Measurements from ENCODE around the gene KCTD16. TPM values are rescaled to one million over a fixed set of nuclear protein-coding genes. Genes with fewer than 3 reads are reported as not detected.

Gene KCTD16
- total RNA-seq, 1 donor from 2014 or later: 0.44 TPM

GRCh38 chr5:144473650-144474049, 303.0 kb downstream of the KCTD16 start:
- Mint-ChIP-seq H3K4me1 (ENCODE audit: unreplicated experiment) (no peaks in the 10 kb centered on the region), H3K27me3 (ENCODE audit: unreplicated experiment) (no peaks in the 10 kb centered on the region), H3K36me3 (ENCODE audit: low read depth, unreplicated experiment) (no peaks in the 10 kb centered on the region), H3K9me3 (ENCODE audit: unreplicated experiment) (no peaks in the 10 kb centered on the region), H3K4me3 (ENCODE audit: unreplicated experiment) (no peak overlapping the region), H3K27ac (ENCODE audit: unreplicated experiment) (no peak overlapping the region)
- TF ChIP-seq, protein P1, sequence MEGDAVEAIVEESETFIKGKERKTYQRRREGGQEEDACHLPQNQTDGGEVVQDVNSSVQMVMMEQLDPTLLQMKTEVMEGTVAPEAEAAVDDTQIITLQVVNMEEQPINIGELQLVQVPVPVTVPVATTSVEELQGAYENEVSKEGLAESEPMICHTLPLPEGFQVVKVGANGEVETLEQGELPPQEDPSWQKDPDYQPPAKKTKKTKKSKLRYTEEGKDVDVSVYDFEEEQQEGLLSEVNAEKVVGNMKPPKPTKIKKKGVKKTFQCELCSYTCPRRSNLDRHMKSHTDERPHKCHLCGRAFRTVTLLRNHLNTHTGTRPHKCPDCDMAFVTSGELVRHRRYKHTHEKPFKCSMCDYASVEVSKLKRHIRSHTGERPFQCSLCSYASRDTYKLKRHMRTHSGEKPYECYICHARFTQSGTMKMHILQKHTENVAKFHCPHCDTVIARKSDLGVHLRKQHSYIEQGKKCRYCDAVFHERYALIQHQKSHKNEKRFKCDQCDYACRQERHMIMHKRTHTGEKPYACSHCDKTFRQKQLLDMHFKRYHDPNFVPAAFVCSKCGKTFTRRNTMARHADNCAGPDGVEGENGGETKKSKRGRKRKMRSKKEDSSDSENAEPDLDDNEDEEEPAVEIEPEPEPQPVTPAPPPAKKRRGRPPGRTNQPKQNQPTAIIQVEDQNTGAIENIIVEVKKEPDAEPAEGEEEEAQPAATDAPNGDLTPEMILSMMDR (IDR thresholded peaks at IDR 0.05; ENCODE audit: unreplicated experiment): no peak
- no peak for DNase-seq (ENCODE audit: low spot score)

GRCh38 chr5:144478565-144478964, 307.9 kb downstream of the KCTD16 start:
- no peak for DNase-seq (ENCODE audit: low spot score)
- no peak overlapping the region for H3K4me3 Mint-ChIP-seq (ENCODE audit: unreplicated experiment)
- H3K4me1 Mint-ChIP-seq (ENCODE audit: unreplicated experiment): no peaks in the 10 kb centered on the region
- H3K27me3 Mint-ChIP-seq (ENCODE audit: unreplicated experiment): no peaks in the 10 kb centered on the region
- H3K9me3 Mint-ChIP-seq (ENCODE audit: unreplicated experiment): no peaks in the 10 kb centered on the region
- TF ChIP-seq, protein P1 (IDR thresholded peaks at IDR 0.05; ENCODE audit: unreplicated experiment): no peak
- no peaks in the 10 kb centered on the region for H3K36me3 Mint-ChIP-seq (ENCODE audit: low read depth, unreplicated experiment)
- no peak overlapping the region for H3K27ac Mint-ChIP-seq (ENCODE audit: unreplicated experiment)

DNA sequence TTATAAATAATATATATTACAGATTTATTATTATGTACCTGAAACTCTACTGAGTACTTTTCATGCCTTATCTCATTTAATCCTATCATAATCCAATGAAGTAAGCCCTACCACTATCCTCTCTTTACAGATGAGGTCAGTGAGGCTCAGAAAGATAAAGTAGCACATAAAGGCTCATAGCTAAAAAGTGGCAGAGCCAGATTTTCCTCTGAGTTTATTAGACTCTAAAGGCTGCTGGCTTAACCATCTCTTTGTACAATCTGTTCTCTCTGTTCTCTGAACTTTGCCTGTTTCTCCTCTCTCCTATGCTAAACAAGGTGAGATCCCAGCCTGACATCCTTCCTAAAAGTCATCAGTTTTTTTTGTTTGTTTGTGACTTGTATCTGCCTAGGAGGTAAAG, 311.2 kb downstream of the KCTD16 start:
- Mint-ChIP-seq H3K36me3 (ENCODE audit: low read depth, unreplicated experiment) (no peaks in the 10 kb centered on the region), H3K27me3 (ENCODE audit: unreplicated experiment) (no peaks in the 10 kb centered on the region), H3K4me1 (ENCODE audit: unreplicated experiment) (peaks cover under 1% of the 10 kb centered on the region), H3K27ac (ENCODE audit: unreplicated experiment) (no peak overlapping the region), H3K9me3 (ENCODE audit: unreplicated experiment) (no peaks in the 10 kb centered on the region), H3K4me3 (ENCODE audit: unreplicated experiment) (no peak overlapping the region)
- no peak for DNase-seq (ENCODE audit: low spot score)
- TF ChIP-seq, protein P1 (IDR thresholded peaks at IDR 0.05; ENCODE audit: unreplicated experiment): no peak

DNA sequence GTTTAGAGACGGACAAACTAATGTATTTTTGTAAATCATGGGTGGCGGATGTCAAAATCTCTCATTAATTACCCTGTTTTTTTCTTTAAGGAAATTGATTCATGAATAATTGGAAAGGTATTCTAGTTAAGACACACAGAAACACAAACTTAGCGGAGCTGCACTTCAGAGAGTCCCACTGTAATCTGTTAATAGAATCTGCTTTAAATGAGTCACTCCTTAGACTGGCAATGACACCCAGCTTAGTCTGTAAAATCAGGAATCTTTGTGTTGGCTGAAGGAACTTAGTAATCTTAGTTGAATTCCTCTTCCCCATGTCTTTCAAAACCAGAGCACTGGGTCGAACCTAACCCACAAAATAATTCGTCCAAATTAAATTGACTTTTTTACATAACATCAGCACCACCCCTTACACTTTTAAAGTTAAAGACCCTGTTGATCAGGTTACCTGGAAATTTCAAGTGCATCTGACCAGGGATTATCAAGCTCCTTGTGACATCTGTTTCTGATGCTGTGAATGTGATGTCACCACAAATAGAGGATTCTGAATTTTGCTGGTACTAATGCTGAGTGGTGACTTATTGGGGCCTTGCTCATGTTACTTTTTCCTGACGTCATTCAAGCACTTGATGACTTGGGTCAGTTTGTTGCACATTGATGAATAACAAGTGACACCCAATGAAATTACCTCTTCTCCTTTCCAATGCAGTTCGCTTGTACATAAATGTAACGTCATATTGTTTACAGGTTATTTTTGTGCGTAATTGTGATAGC, 313.6 kb downstream of the KCTD16 start:
- H3K27ac Mint-ChIP-seq (ENCODE audit: unreplicated experiment): no peak overlapping the region
- H3K9me3 Mint-ChIP-seq (ENCODE audit: unreplicated experiment): no peaks in the 10 kb centered on the region
- TF ChIP-seq, protein P1 (IDR thresholded peaks at IDR 0.05; ENCODE audit: unreplicated experiment): no peak
- no peaks in the 10 kb centered on the region for H3K27me3 Mint-ChIP-seq (ENCODE audit: unreplicated experiment)
- peaks cover 6% of the 10 kb centered on the region for H3K4me1 Mint-ChIP-seq (ENCODE audit: unreplicated experiment)
- no peak for DNase-seq (ENCODE audit: low spot score)
- no peak overlapping the region for H3K4me3 Mint-ChIP-seq (ENCODE audit: unreplicated experiment)
- H3K36me3 Mint-ChIP-seq (ENCODE audit: low read depth, unreplicated experiment): no peaks in the 10 kb centered on the region

DNA sequence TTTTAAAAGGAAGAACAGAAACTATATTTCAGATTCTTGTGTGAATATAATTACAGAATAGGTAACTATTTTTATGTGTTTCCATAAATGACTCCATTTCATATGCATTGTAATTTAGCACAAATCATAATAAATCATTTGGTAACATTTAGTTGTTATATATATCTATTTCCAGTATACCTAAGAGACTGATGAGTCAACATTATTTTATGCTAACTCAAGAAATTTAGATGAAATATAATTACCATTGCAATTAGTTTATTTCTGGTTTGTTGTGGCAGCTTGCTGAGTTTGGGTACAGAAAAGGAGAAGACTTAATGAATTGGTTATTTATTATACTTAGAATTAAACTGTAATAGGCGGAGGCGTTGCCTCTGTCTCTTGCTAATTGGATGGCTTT, 314.9 kb downstream of the KCTD16 start:
- DNase-seq (ENCODE audit: low spot score): no peak
- Mint-ChIP-seq H3K4me1 (ENCODE audit: unreplicated experiment) (peaks cover 6% of the 10 kb centered on the region), H3K36me3 (ENCODE audit: low read depth, unreplicated experiment) (no peaks in the 10 kb centered on the region), H3K4me3 (ENCODE audit: unreplicated experiment) (no peak overlapping the region), H3K27me3 (ENCODE audit: unreplicated experiment) (no peaks in the 10 kb centered on the region), H3K27ac (ENCODE audit: unreplicated experiment) (no peak overlapping the region), H3K9me3 (ENCODE audit: unreplicated experiment) (no peaks in the 10 kb centered on the region)
- TF ChIP-seq, protein P1 (IDR thresholded peaks at IDR 0.05; ENCODE audit: unreplicated experiment): no peak

Data from endothelial cell (in vitro differentiated cells).